HEK293 (cell line): ENCODE data around the gene CD151.

Experiments used
- CTCF ChIP-seq: fragments of 450-650 bp; formaldehyde crosslinking; IDR thresholded peaks from 2 replicates; pipeline ENCODE4 v1.5.1; 2016; ENCODE audit warnings: missing biosample characterization, missing genetic modification characterization
- ZNF10 ChIP-seq: fragments of 450-650 bp; formaldehyde crosslinking; IDR thresholded peaks from 2 replicates; pipeline ENCODE4 v1.5.1; 2017; ENCODE audit warnings: missing biosample characterization, missing genetic modification characterization
- ZNF398 ChIP-seq: fragments of 450-650 bp; formaldehyde crosslinking; IDR thresholded peaks from 2 replicates; pipeline ENCODE4 v1.5.1; 2017; ENCODE audit warnings: missing biosample characterization, missing genetic modification characterization
- ZNF518A ChIP-seq: fragments of 450-650 bp; formaldehyde crosslinking; conservative IDR thresholded peaks from 2 replicates; pipeline ENCODE4 v1.5.1; 2016; ENCODE audit warnings: low read depth, missing biosample characterization, missing genetic modification characterization

- TF ChIP-seq ZNF10 (tag by site-specific recombination): no peak
- no peak for TF ChIP-seq CTCF (tag by site-specific recombination)
- TF ChIP-seq ZNF518A (tag by site-specific recombination): no peak
- TF ChIP-seq ZNF398 (tag by site-specific recombination): no peak
These were observed 53.8 kb downstream of the CD151 start for GRCh38 chr11:886568-886967.
